ENCODE data around the gene MED27.

Gene MED27

DNA sequence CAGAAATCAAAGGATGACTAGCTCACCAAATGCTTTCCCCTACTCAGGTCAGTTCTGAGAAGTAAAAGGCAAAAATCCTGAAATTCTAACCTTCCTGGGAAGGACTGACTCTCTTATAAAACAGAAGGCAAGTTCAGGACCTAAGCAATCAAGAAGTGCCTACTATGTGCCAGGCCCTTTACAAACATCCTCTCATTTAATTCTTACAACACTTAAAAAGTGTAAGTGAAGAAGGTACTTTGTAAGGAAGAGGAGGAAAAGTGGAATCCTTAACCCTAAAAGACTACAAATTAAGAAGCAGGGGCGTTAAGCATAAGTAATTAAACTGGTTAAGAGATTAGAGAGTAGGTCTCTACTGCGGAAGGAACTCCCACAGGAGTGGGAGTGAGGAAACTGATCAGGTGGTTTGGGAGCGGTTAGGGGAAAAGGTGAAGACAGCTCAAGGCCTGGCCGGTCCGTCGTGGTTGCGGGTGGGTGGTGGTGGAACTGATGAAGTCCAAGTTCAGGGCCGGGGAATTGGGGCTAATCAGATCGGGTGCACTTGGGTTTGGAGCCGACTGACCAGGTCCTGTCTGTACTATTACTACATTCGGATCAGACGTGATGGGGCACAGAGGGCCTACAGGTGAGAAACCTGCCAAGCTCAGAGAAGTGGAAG, 839 bp downstream of the MED27 start:
- TF ChIP-seq, protein P1, sequence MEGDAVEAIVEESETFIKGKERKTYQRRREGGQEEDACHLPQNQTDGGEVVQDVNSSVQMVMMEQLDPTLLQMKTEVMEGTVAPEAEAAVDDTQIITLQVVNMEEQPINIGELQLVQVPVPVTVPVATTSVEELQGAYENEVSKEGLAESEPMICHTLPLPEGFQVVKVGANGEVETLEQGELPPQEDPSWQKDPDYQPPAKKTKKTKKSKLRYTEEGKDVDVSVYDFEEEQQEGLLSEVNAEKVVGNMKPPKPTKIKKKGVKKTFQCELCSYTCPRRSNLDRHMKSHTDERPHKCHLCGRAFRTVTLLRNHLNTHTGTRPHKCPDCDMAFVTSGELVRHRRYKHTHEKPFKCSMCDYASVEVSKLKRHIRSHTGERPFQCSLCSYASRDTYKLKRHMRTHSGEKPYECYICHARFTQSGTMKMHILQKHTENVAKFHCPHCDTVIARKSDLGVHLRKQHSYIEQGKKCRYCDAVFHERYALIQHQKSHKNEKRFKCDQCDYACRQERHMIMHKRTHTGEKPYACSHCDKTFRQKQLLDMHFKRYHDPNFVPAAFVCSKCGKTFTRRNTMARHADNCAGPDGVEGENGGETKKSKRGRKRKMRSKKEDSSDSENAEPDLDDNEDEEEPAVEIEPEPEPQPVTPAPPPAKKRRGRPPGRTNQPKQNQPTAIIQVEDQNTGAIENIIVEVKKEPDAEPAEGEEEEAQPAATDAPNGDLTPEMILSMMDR (IDR thresholded peaks at IDR 0.05; ENCODE audit: control insufficient read depth, insufficient read depth, low read depth, low read length, missing control alignments): no peak
- no peak for DNase-seq (ENCODE audit: low read depth)
- peak overlapping the region; percentile 63 for H3K4me3 ChIP-seq (ENCODE audit: control insufficient read depth, low read depth, low read length)

DNA sequence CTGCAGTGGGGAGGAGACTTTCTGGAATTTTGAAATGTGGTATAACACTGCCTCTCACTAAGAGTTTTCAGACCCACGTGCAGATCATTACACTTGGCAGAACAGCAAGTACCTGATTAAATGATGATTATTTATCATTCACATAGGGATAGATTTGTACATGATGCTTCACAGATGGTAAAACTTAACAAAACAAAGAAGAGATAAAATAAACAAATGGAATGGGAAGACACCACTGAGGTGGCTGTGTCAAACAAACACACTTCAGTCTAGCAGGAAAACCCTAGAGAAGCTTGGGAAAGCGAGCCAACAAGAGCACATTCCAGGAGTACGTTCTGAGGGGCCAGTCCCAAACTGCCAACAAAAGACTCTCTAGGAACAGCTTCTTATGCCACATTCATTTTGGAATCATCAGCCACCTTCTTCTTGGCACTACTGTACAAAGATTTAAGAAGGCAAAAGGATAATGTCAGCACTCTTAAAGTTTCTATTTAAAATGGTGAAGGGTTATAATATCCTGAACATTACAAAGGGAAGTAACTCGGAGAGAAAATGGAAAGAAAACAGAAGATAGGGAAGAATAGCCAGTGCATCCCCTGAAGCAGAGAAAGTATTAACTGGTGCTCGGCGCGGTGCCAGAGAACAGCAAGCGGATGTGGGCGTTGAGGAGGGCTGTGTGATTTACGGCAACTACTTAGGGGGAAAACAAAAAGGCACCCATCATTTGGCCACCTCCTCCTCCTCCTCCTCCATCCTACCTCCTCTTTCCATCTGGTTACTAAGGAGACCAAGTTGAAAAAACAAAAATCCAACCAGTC, 1.6 kb downstream of the MED27 start:
- H3K4me3 ChIP-seq (ENCODE audit: control insufficient read depth, low read depth, low read length): peak overlapping the region; percentile 63
- no peak for DNase-seq (ENCODE audit: low read depth)
- TF ChIP-seq, protein P1 (IDR thresholded peaks at IDR 0.05; ENCODE audit: control insufficient read depth, insufficient read depth, low read depth, low read length, missing control alignments): no peak

DNA sequence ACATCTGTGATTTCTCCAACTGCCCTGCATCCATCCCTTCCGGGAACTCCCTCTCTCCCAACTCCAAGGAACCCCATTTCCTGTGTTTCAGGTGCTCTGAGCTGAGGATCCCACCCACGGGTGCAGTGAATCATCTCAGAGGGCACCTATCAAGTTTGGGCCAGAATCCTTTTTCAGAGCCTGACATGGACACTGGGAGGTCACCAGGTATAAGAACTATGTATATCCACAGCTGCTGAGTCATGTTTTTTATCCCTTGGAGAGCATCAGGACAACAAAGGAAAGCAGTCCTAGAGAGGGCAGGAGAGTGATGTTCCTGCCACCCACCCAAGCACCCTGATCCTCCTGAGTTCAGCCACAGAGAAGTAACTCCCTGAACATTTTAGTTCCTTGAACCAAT, 3.8 kb downstream of the MED27 start:
- TF ChIP-seq, protein P1 (IDR thresholded peaks at IDR 0.05; ENCODE audit: control insufficient read depth, insufficient read depth, low read depth, low read length, missing control alignments): no peak
- H3K4me3 ChIP-seq (ENCODE audit: control insufficient read depth, low read depth, low read length): no peak overlapping the region
- DNase-seq (ENCODE audit: low read depth): no peak

DNA sequence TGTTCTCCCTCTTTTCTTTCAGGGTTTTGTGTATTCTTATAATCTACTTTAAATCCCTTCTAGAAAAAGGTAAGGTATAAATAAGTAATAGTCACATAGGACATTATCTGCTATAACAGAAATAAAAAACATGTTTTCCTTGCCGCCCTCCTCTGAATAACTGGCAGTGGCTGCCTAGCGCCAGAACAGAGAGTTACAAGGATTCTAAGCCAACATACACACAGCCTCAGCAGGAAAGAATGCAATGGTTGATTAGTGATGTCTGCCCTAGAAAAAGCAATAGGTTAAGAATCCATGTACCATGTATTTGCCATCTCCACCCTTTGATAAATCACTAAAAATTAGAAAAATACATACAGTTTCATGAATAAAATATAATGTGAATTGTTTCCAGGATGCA, 4.9 kb downstream of the MED27 start:
- TF ChIP-seq, protein P1 (IDR thresholded peaks at IDR 0.05; ENCODE audit: control insufficient read depth, insufficient read depth, low read depth, low read length, missing control alignments): no peak
- no peak for DNase-seq (ENCODE audit: low read depth)
- H3K4me3 ChIP-seq (ENCODE audit: control insufficient read depth, low read depth, low read length): no peak overlapping the region

DNA sequence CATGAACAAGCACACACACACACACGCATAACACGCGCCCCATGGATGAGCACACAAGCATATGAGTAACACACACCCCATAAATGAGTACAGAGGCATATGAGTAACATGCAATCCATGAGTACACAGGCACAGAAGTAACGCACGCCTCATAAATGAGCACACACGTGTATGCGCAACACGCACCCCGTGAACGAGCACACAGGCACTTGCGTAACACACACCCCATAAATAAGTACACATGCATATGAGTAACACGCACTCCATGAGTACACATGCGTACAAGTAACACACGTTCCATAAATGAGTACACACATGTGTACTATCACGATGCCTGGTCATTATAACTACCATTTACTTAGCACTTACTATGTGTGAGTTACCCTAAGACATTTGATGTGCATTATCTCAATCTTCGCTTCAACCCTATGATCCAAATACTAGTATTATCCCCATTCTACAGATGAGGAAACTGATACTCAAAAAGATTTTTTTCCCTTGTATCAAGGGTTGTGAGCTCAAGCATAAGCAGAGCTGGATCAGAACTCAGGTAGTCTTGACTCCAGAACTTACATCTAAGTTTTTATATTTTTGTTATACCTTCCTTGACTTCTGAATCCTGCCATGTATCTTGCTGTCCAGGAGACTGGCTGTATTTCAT, 7.7 kb downstream of the MED27 start:
- DNase-seq (ENCODE audit: low read depth): no peak
- TF ChIP-seq, protein P1 (IDR thresholded peaks at IDR 0.05; ENCODE audit: control insufficient read depth, insufficient read depth, low read depth, low read length, missing control alignments): no peak
- H3K4me3 ChIP-seq (ENCODE audit: control insufficient read depth, low read depth, low read length): no peak overlapping the region

DNA sequence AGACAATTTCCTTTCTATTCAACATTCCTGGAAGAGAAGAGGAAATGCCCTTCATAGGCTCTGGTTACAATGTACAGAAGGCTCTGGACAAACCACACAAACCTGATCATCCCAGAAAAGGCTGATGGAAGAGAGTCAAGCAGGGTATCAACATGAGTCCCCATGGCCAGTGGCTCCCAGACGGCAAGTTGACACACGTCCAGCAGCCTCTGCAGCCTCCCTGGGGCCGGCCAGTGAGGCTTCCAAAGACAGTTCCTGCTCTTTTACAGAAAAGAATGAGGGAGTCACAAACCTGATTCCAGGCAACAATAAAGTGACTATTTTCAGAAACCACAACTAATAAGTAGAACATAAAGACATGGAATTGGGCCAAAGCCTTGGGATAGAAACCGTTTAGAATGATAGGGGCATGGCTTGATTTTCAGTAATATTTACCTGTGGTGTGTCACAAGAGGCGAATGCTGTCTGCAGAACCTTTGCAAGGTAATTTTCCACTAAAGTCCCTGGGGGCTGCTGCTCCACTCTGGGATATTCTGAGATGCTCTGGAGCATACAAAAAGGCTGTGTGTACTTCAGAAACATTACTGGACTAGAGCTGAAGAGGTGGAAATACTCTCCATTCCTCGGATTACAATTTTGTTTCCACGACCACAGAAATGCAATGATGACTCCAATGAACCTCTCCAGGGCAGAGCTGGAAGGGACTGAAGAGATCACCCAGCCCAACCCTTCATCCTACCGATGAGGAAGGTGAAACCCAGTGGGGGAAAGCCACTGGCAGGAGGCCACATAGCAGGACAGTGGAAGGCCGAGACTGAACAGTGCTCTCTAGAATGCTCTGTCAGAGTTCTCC, 10.4 kb downstream of the MED27 start:
- TF ChIP-seq, protein P1 (IDR thresholded peaks at IDR 0.05; ENCODE audit: control insufficient read depth, insufficient read depth, low read depth, low read length, missing control alignments): no peak
- no peak for DNase-seq (ENCODE audit: low read depth)
- no peak overlapping the region for H3K4me3 ChIP-seq (ENCODE audit: control insufficient read depth, low read depth, low read length)
